ENCODE data around the gene MT1B.

MT1B gene

DNA sequence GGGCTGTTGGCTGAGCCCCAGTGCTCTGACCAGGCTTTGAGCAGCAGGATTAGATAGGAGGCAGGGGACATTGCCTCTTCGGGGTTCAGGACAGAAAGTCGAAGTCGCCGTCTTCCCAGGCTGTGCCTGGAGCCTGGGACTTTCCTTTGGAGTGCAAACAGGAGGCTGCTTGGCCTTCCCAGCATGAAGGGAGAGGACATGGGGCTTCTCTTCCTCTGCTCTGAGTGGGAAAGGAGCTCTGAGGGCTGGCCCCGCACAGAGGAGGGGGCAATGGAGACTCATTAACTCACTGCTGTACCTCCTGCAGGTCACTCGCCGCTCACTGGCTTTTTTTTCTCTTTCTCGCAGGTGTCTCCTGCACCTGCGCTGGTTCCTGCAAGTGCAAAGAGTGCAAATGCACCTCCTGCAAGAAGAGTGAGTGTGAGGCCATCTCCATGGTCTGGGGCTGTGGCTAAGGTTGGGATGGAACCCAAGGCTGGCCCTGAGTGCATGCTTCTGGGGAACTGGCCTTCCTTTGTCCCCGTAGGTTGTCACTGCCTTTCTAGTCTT is 6.7 kb downstream of the MT1B start:
- TF ChIP-seq, protein P1, sequence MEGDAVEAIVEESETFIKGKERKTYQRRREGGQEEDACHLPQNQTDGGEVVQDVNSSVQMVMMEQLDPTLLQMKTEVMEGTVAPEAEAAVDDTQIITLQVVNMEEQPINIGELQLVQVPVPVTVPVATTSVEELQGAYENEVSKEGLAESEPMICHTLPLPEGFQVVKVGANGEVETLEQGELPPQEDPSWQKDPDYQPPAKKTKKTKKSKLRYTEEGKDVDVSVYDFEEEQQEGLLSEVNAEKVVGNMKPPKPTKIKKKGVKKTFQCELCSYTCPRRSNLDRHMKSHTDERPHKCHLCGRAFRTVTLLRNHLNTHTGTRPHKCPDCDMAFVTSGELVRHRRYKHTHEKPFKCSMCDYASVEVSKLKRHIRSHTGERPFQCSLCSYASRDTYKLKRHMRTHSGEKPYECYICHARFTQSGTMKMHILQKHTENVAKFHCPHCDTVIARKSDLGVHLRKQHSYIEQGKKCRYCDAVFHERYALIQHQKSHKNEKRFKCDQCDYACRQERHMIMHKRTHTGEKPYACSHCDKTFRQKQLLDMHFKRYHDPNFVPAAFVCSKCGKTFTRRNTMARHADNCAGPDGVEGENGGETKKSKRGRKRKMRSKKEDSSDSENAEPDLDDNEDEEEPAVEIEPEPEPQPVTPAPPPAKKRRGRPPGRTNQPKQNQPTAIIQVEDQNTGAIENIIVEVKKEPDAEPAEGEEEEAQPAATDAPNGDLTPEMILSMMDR (IDR thresholded peaks at IDR 0.05): no peak

DNA sequence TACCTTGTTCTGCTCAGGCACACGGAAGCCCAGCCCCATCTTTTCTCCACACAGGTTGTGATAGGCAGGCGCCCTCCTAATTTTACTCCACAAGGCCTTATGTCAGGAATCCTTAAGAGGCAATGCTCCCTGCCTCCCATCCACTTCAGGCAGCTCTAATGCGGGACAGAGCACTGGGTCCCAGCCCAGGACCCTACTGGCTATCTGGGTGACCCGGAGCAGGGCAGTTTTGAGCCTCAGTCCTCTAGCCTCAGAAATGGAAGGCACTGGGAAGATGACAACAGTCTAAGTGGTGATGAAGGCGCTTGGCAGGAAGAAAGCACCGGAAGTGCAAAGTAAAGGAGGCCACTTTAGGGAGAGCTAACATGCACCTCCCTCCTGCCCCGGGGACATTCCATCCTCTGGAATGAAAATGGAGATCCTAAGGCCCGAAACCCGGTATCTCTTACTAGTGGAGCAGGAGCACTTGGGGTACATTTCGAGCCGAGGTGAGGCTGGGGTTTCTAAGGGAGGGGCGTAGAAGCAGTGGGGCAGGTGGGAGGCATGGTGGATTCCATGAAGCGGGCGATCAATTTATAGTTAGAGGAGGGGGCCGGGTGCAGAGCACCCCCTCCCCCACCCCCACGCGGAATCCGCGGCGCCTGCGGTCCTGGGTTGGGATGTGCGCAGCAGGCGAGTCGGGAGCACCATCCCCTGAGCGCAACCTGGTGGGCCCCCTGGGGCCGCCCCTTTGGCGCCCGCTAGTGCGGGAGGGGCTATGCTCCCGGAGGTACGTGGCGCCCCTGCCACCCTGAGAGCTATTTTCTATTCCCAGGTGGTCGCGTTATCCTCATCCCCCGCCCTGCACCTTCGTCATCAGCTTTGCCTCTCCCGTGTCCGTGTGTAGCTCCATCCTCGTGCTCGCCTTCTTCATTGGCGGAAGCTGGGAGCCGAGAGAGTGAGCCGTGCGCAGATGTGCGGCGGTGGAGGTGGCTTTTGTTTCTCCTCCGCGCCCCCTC is 11.0 kb downstream of the MT1B start:
- TF ChIP-seq, protein P1 (IDR thresholded peaks at IDR 0.05): no peak

DNA sequence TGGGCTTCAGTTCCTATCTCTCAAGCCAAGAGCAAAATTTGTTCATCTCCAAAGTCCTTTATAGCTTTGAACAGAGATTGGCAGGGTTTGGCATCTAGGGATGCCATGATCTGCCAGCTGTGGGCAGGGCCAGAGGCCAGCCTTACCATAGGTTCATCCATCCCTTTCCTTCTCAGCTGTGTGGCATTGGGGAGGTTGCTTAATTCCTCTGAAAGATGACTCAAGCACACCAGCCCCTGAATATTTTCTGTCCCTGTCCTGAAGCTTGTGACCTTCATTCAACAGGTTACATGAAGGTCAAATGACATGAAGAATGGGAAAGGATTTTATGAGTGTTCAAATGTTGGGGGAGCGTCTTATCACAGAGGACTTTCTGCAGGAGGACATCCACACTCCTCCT is 12.8 kb downstream of the MT1B start:
- TF ChIP-seq, protein P1 (IDR thresholded peaks at IDR 0.05): no peak

DNA sequence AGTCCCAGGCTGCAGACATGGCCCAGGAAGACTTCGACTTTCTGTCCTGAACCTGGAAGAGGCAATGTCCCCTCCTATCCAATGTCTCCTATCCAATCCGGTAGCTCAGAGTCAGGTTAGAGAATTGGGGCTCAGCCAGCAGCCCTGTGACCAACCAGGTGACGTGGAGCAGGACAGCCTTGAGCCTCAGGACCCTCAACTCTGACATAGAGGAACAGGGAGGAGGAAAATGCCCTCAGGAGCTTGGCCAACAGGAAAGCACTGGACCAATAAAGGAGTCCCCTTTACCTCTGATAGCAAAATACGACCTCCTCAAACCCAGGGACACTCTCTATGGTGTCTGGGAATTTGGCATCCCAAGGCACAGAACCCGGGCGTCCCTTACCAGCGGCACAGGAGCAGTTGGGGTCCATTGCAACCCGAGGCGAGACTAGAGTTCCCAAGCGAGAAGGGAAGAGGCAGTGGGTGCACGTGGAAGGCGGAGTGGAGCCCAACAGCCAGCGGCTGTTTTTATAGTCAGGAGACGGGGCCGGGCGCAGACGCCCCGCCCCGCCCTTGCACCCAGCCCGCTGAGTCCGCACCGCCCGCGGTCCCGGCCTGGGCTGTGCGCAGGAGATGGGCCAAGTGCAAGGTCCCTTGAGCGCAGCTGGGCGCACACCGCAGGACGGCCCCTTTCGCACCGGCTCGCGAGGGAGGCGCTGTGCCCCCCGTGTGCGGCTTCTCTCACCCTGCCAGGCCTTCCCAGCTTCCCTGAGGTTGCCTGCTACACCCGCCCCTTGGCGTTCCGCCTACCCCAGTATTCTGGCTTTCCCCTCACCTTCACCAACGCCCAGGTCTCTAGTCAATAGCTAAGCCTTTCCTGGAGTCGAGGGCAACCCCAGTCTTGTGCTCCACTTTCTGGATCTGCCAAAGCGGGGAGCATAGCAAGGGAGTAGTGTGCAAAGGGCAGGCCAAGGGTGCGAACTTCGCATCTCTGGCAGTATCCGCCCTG is 16.2 kb downstream of the MT1B start, which contains the start of gene MT1G:
MT1G (minus strand) TSS at position 485 of the 991 bp plus-strand sequence; CDS start at position 413, 72 bp downstream.
- TF ChIP-seq, protein P1 (IDR thresholded peaks at IDR 0.05): no peak

DNA sequence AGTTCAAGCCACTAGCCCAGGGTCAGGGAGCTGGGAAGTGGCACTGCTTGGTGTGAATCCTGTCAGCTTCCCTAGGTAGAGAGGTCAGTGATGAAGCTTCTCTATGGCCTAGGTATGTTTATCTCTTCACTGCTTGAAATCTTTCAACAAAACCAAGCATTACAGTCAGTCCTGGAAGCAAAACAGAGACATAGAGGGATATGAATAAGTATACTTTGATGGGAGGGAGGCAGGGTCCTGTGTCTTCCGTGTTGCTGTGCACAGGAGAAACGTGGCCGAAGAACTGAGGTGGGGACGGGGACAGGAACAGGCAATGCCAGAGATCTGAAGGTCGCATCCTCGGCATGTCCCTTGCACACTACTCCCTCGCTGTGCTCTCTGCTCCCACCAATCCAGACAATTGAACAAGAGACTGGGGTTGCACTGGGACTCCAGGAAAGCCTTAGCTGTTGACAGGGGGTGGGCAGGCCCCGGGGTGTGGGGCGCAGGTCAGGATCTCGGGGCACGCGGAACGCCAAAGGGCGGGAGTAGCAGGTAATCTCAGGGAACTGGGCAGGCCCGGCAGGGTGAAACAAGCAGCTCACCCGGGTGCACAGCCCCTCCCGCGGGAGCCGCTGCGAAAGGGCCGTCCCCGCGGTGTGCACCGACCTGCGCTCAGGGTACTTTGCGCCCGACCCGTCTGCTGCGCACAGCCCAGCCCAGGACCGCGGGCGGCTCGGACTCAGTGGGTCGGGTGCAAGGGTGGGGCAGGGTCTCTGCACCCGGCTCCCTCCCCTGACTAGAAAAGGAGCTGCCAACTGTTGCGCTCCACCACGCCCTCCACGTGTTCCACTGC is 17.5 kb downstream of the MT1B start, which contains the start of gene MT1H:
MT1H (plus strand) TSS at position 810 of the 835 bp plus-strand sequence. CDS start 71 bp downstream, outside the sequence.
- TF ChIP-seq, protein P1 (IDR thresholded peaks at IDR 0.05): no peak

DNA sequence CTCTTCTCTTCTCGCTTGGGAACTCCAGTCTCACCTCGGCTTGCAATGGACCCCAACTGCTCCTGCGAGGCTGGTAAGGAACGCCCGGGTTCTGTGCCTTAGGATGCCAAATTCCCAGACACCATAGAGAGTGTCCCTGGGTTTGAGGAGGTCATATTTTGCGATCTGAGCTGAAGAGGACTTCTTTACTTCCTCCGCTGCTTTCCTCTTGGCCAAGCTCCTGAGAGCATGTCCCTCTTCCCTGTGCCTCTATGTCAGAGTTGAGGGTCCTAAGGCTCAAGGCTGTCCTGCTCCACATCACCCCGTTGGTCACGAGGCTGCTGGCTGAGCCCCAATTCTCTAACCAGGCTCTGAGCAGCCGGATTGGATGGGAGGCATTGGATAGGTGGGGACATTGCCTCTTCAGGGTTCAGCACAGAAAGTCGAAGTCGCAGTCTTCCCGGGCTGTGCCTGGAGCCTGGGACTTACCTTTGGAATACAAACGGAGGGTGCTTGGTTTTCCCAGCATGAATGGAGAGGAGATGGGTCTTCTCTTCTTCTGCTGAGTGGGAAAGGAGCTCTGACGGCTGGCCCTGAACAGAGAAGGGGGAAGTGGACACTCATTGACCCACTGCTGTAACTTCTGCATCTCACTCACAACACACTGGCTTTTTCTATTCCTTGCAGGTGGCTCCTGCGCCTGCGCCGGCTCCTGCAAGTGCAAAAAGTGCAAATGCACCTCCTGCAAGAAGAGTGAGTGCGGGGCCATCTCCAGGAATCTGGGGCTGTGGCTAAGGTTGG is 18.3 kb downstream of the MT1B start:
- TF ChIP-seq, protein P1 (IDR thresholded peaks at IDR 0.05): no peak
